Fibroblast of the aortic adventitia (primary cell): ENCODE measurements around the gene EHBP1L1. TPM values are rescaled to one million over a fixed set of nuclear protein-coding genes. Genes with fewer than 3 reads are reported as not detected.

Experiments
- DNase-seq: peaks from one replicate; pipeline ENCODE4 v3.0.0-alpha.2; 2010; ENCODE audit warnings: low read depth
- H3K4me3 ChIP-seq: 2 replicates; pipeline ENCODE4 v1.5.1; 2011; ENCODE audit warnings: low read depth, mild to moderate bottlenecking, control low read depth, low read length, moderate library complexity
- CTCF ChIP-seq: IDR thresholded peaks from 2 replicates; pipeline ENCODE4 v1.5.1; 2011; ENCODE audit warnings: mild to moderate bottlenecking, low read length, control low read depth, inconsistent platforms; ENCODE audit not compliant: insufficient read depth
- total RNA-seq: library from RNA; depleted of rRNA; stranded (reverse); fragments of >200 nt; gene quantifications from 2 replicates; pipeline ENCODE4 v1.2.3, GENCODE V29; 2012; ENCODE audit warnings: low replicate concordance

Gene EHBP1L1
- total RNA-seq, 1 donor = 52.2 TPM

- no peak for TF ChIP-seq CTCF
- no peak for DNase-seq
- no peak overlapping the region for H3K4me3 ChIP-seq
Observed at GRCh38 chr11:65617990-65618751, 42.3 kb downstream of the EHBP1L1 start.

- no peak for DNase-seq
- H3K4me3 ChIP-seq = no peak overlapping the region
- no peak for TF ChIP-seq CTCF
Observed at GRCh38 chr11:65618763-65619162, 42.9 kb downstream of the EHBP1L1 start.

- TF ChIP-seq CTCF = no peak
- H3K4me3 ChIP-seq = no peak overlapping the region
- DNase-seq = no peak
Observed at GRCh38 chr11:65619281-65619928, 43.6 kb downstream of the EHBP1L1 start.

- H3K4me3 ChIP-seq = no peak overlapping the region
- no peak for DNase-seq
- no peak for TF ChIP-seq CTCF
Observed at GRCh38 chr11:65620666-65621065, 44.8 kb downstream of the EHBP1L1 start.

- no peak for TF ChIP-seq CTCF
- H3K4me3 ChIP-seq = no peak overlapping the region
- no peak for DNase-seq
Observed at GRCh38 chr11:65621460-65621859, 45.6 kb downstream of the EHBP1L1 start.

- no peak for TF ChIP-seq CTCF
- H3K4me3 ChIP-seq = no peak overlapping the region
- DNase-seq = no peak
Observed at GRCh38 chr11:65622011-65622410, 46.2 kb downstream of the EHBP1L1 start.
